Inflammatory macrophage (primary cell): ENCODE results near the gene POU2F3.

Experiments
- DNase-seq, 2 donors: peaks; one replicate each; pipeline ENCODE4 v3.0.0-alpha.2; 2020 to 2022
- total RNA-seq, 18 experiments: gene quantifications; one replicate each; lab custom pipeline; 2026; ENCODE audit warnings: mixed read lengths in 6 of 18, inconsistent platforms in 2 of 18; lab: John Stamatoyannopoulos, UW

Gene POU2F3
- total RNA-seq = 0 to 0.19 (median 0) reads per million in 18 experiments

DNA sequence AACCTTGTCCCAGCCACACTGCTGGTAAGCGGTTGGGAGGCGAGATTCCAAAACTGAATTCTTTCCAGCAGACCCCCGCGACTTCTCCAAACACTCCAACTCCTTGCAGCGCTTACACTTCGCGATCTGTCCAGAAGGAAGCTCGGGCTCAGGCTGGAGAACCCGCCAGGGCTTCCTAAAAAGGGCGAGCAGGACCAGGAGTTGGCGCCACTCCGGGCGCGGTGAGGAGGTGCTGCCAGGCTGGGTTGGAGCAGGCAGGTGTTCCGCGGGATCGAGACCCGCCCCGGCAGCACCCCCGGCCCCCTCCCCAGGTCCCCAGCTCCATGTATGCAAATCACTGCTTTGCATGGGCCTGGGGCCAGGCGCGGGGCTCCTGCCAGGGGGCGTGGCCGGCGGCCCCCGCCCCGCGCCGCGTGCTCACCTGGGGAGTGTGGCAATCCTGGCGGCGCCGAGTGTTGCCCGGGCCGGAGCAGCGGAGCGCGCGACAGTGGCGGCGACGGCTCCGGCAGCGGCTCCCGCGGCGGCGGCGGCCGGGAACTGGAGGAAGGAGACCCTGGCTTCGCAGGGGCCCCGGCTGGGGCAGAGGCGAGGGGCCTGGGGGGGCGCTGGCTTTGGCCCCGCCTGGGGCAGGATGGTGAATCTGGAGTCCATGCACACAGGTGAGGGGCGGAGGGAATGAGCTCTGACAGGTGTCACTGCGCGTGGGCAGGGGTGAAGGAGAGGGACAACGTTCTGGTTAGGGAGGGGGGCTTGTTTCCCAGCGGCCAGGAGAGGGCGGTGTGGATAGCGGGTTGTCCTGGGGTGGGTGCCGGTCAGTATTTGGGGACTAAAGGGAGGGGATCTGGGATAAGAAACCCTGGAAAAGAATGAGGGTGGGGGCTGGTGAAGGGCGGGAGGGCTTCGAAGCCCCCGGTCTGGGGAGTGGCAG lies at the start of gene POU2F3:
Gene POU2F3 (plus strand): TSS at position 428 of the 928 bp plus-strand sequence. CDS start 204 bp downstream, at position 632.
- no peak for DNase-seq

DNA sequence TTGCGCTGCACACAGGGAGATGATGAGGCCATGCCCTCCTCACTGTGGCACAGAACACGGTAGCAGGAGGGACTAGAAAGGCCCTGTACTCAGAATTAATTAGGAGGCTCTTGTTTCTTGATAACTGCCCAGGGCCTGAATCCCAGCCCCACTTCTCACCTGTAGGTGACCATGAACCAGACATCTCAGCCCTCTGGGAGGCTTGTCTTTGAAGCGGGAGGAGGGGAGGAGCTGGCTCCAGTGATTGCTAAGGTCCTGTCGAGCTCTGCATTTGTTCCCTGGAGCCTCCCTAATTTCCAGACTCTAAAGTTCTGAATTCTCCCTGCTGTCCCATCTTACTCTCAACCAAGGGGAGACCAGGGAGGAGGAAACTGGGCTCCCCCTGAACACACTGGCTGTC lies 48.9 kb upstream of the POU2F3 start:
- DNase-seq = no peak

DNA sequence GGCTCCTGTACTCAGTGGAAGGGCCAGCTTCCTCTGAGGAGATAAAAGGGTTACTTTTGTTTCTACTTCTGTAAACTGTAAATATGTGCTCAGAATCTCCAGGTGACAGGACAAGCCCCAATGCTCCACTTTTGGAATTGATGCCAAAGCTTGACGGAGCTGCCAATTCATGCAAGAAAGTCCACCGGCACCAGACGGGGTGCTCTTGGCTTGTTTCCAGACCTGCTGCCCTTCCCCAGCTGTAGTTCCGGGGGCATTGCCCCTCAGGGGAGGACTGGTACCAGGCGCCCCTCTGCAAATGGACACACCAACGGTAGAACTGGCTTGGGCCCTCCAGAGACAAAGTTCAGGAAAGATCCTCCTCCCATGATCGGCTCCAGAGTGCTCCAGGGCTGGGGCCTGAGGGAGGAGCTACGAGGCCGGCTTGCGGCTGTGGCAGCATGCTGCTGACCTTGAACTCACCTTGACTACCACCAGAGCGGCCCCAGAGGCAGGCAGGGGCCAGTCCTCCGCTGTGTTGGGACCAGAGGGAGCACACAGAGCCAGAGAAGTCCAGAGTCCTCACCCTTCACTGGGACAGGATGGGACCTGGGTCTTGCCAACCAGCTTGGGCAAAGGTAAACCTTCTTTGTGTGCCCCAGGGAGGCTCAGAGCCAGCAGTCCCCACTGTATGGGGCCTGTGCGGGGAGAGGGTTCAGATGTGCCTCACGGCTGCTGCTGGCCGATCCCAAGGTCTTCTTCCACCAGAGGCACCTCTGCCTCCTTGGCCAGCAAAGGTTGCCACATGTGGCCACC lies 46.9 kb upstream of the POU2F3 start:
- DNase-seq = no peak

DNA sequence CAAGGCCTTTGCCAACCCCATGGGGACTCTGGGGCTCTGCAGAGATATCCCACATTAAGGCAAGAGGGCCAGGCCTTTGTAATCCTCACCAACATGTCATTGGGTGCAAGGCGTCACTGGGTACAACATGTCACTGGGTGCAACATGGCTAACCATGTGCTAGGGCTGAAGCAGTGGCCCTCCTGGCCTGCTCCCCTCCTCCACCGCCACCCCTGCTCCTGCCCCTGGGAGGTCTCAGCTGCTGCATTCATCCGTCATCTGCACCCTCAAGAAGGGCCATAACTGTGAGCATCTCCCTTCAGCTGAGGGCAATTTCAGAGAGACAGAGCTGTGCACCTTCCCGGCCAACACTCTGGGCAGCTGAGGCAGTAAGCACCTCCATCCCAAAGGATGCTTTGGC lies 45.8 kb upstream of the POU2F3 start:
- DNase-seq = no peak

DNA sequence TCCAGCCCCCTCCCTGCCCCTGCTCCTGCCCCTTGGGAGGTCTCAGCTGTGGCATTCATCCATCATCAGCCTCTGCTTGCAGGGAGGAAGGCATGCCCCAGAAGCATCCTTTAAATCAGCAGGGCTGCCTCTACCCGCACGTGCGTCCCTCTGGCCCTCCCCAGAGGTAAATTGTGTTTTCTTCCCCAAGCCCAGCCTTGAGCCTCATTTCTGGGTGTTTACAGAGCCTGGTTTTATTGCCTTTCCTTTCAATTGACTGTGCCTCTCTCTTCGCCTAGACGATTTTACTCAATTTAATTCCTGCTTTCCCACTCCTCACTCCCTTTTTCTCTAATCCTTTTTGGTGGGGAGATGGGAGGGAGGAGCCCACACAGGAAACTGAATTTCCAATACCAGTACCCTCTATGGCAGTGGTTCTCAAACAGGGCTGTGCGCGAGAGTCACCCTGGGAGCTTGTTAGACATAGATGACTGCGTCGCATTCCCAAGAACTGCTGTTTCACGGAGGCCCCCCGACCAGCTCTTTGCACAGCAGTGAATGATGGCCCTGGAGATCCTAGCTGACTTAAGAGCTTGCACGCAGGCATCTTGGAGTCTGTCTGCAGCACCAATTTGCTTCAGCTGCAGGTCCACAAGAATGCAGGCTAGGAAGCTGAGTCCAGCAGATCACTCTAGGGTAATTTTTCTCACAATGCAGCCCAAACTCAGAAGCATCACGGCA lies 44.2 kb upstream of the POU2F3 start:
- DNase-seq = no peak

DNA sequence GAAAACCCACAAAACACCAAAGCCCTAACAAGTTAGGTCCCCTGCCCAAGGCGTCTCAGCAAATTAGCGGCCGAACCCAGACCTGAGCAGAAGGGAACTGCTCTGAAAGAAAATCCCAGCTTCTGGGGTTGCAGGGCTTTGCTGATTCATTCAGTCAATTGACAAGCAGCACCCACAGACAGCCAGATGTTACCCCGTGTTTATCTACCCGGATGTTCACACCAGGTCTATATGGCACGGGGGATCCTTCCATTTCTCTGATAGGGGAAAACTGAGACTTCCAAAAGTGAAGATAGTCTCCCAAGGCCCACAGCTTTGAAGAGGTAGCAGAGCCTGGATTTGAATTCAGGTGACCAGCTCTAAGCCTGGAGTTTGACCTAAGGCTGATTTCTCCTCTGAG lies 43.1 kb upstream of the POU2F3 start:
- no peak for DNase-seq

DNA sequence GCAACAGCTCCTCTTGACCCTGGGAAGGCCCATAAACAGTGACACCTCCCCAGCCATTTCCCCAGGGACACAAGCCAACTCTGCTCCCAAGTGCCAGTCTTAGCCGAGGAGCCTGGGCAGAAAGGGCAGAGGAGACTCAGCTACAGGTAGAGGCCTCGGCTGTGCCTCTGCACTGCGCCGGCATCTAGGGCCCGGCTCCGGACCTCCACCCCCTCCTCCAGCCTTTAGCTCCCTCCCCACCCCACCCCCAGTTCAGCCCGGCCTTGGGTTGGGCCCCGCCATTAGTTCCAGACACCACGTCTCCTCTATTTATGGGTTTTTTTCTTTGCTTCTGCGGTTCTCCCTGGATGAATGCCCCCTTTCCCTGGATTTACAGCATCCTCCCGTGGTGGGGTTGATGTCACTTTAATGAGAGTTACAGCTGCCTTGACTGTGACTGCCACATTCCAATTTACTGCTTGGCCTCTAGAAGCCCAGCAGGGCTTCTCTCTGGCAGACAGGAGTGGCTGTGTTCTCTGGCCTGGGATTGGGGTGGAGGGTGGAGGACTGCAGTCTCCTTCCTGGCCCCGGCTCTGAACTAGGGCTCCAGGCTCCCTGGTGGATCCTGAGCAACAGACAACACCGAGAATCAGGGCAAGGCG lies 42.6 kb upstream of the POU2F3 start:
- DNase-seq = no peak

DNA sequence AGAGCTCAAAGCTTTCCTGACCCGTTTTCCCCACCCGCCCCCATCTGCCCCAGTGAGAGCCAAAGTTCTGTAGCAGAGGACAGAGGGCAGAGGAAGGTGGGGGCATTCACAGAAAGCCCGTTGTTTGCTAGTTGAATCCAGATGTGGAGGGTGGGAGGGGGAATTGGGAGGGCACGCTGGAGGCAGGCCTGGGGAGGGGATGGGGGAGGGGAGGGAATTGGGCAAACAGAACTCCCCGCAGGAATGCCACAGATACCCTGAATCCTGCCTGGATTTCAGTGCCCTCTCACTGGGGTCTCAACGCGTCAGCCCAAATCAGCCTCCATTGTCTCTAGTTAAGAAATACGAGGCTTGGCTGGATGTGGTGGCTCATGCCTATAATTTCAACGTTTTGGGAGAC lies 42.0 kb upstream of the POU2F3 start:
- no peak for DNase-seq

DNA sequence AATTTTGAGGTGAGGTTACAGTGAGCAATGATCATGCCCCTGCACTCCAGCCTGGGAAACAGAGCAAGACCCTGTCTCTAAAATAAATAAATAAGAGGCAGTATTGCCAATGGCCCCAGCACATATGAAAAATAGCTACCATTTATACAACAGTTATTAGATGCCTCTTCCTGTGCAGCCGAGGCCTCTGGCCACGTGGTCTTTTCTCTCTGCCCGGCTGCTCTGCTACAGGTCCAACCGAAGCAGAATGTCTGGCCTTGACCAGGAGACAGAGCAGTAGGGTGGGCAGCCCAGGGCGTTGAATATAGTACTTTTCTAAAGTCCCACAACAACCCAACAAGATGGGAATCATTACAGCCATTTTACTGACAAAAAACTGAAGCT lies 41.5 kb upstream of the POU2F3 start:
- no peak for DNase-seq

DNA sequence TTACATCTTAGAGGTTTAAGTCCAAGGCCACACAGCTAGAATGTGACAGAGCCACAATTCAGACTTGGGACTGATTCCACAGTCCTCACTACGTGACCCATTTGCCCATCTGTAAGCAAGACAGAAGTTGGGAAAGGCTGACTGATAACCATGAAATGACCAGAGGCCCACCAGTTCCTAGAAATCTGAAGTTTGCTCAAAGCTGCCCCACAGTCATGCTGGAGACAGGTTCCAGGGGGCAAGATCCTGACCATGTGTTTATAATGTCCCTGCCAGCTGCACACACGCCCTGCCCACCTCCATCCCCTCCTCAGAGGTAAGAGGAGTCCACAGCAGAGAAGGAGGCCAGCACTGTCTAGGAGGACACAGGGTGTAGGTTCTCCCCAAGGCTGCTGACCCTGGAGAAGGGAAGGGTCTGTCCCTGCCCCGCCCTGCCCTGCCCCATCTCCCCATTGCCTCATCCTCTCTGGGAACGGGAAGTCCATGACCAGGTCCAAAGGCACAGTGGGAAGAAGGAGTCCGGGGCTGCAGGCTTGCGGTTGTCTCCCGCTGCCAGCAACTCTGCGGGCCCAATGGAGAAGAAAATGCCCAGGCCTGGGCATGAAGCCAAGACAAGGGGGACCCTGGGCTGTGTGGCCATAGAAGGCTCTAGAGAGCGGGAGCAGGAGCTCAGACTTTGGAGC lies 41.0 kb upstream of the POU2F3 start:
- no peak for DNase-seq

DNA sequence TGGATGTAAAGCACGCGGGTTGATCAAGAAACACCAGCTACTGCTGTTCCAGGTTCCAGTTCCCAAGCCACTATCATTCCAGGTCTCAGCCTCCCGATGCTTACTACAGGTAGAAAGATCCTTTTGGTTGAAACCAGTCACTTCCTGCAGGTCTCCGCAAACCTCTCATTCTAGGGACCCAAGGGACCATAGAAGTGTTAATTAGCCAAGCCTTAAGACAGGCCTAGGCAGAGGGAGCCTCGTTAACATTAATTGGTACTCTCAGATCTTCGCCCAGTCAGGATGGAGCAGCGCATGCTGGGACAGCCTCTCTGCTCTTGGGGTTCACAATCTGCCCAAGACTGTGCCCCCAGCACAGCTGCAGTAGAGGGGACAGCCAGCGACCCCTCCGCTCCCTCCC lies 40.3 kb upstream of the POU2F3 start:
- DNase-seq = no peak

DNA sequence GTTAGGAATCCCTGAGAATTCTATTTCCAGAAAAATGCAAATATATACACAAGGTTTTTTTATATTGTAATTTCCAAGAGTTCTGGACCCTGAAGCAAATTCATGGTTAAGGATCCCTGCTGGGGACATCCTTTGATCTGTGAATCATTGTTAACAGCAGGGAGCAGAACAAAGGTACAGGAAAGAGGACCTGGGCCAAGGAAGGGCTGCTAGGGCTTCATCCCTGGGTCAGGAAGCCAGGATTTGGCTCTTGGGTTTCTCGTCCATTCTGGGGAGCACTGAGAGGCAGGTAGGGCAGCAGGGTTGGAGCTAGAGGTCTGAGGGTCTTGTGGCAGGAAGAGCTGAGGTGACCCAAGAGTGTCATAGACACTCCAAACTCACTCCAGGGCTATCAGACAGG lies 39.3 kb upstream of the POU2F3 start:
- no peak for DNase-seq

DNA sequence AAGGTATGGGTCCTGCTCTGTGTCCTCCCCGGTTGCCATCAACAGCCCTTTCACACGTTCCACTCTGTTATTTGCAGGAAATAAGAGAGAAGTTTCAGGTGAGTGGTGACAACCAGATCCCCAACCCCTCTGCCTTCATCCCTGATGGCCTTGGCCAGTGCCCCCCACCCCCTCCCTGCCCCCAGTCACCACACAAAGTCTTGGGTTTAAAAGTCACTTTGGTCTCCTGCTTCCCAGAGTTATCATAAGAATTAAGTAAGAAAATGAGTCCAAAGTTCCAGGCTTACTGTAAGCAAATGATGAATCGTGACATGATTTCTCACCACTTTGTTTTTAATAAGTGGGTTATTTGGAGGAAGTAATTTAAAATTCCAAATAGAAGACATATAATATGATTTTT lies 38.3 kb upstream of the POU2F3 start:
- DNase-seq = no peak

DNA sequence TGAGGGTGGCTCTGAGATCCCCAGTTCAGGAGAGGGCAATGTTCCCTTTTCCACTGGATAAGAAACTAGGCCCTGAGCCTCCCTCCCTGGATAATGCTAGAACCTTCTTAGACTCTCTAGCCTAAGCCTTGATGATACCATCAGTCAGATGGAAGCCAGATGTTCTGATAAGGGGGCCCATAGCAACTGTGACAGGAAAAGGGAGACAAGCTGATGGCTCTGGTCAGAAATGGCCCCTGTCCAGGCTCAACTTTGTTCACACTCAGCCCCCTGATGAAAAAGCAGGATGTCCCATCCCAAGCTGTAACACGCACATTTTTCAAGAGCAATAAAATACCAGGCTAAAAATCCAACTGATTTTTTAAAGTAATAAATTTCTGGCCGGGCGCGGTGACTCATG lies 36.3 kb upstream of the POU2F3 start:
- no peak for DNase-seq

DNA sequence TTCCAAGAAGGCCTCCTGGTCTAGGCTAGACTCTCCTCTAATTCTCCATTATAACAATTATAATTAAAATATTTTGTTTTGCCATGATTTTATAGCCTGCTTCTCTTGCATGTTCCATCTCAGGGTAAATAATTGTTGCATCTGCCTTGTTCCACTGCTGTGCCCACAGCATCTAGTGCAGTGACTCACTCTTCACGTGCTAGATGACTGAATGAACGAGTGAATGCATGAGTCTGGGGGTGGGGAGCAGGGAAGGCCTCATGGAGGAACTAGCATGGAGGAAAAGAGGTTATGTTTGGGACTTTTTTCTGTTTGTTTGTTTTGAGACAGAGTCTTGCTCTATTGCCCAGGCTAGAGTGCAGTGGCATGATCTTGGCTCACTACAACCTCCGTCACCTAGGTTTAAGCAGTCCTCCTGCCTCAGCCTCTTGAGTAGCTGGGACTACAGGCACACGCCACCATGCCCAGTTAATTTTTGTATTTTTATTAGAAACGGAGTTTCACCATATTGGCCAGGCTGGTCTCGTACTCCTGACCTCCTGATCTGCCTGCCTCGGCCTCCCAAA lies 34.3 kb upstream of the POU2F3 start:
- peak; percentile 72 to 80 for DNase-seq

DNA sequence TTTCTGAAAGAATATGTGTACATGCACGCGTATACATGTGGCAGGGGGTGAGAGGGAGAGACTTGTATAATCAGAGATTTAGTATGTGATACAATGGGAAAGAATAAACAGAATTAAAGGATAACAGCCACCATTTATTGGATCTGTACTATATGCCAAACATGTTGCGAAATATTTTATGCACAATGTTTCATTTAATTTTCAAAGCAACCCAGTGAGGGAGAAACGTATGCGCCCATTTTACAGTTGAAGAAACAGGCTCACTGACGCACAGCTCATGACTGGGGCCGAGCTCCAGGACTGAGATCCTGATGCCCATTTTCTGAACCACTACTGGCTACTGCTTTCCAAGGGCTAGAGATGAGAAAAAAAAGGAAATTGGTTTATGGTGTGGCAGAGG lies 32.4 kb upstream of the POU2F3 start:
- DNase-seq = peak in 1 of 2 donors; percentile 7

DNA sequence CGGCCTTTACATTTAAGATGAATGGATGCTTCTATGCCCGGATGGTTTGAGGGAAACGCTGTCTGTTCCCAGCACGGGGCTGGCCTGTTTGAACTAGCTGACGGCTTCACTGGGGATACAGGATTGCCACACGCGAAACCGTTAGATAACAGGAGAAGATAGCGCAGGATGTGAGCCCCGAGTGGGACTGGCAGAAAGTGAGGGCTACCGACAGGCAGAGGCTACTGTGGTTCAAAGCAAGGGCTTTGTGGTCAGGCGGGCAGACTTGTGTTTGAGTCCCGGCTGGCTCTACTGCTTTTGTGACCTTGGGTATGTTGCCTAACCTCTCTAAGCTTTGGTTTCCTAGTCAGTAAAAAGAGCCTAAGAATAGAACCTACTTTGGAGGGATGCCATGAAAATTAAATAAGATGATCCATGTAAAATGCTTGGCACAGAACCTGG lies 31.9 kb upstream of the POU2F3 start:
- peak; percentile 27 to 30 for DNase-seq

DNA sequence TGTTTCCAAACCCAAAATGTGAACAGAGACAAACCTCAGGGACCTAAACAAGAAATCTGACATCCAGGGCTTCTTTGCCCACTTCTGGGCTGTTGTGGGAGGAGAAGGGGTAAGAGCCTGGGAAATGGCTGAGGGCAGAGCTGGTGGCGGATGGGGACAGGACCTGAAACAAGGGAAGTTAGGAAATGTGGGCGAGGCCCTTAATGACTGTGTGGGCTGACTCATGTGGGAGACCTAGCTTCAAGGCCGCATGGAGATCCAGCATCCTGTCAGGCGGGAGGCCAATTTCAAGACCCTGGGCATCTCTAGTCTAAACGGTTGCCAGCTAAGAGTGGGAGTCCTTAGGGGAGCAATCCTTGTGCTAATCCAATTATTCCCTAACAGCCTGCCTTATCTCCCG lies 31.2 kb upstream of the POU2F3 start:
- peak; percentile 80 to 85 for DNase-seq

DNA sequence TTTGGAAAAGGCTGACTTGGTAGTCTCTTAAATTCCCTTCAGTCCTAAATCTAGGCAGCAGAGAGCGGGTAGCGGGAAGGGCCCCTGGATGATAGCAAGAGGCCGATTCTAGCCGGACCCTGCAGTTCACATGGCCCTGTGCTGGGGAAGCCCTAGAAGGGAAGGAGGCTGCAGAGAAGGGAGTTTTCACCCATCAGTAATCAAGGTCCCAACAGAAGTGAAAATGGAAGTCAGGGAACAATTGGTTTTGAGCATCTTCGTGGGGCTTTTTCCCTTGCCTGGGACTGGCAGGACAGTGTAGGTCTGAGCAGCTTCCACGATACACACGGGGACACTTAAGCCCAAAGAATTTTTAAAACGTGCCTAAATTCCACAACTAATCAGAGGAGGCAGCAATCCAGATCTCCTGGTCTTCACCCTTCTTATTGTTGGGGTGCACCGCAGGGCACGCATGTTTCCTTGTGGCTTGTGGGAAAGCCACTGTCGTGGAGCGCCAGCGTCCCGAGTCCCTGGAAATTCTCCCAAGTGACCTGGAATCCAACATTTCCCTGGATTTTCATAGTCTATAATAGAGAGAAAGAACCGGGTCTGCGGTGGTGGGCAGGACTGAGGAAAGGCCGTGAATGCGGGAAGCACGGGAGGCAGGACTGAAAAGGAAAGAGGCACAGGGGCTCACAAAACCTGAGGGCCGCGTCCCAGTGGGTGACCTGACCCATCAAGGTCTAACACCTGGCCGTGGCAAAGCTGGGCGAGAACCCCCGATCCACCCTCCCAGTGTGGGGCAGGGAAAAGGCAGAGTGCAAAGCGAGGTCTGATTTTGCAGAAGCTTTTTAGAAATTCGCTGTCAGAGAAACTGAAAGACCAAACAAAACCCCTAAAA lies 30.0 kb upstream of the POU2F3 start:
- DNase-seq = no peak
